NCI-H748 (cell line): ENCODE measurements around the gene ATP10B.
A peak's percentile ranks its signal among the peaks of the same experiment; 100 is the strongest.
"Not testable (repeated sequence)": the region's sequence is repeated elsewhere in the genome, so short reads cannot be mapped to it uniquely, and the experiment has no call there.

ENCODE experiments used
- DNase-seq: peaks from one replicate; lab custom pipeline; 2025; ENCODE audit not compliant: unreplicated experiment; lab: John Stamatoyannopoulos, UW

Gene ATP10B

GRCh38 chr5:160833806-160834205 is 18.2 kb downstream of the ATP10B start:
- DNase-seq, result no peak

DNA sequence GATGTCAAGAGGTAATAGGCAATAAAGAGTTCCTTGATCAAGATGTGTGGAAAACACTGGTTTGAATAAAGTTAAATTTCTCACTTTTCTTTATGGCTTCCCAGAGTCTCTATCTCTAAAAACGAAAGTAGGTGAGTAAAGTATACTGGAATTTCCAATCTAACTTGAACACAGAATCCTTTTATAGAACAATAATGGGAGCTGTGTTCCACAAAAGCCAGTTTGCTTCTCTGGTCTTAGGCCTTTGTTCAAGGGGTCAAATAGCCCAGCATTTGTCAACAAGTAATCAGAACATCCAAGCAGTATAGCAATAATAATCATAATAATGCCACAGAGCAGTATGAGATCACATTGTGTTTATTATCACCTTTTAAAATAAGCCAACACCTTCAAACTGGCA is 20.2 kb downstream of the ATP10B start:
- no peak for DNase-seq

DNA sequence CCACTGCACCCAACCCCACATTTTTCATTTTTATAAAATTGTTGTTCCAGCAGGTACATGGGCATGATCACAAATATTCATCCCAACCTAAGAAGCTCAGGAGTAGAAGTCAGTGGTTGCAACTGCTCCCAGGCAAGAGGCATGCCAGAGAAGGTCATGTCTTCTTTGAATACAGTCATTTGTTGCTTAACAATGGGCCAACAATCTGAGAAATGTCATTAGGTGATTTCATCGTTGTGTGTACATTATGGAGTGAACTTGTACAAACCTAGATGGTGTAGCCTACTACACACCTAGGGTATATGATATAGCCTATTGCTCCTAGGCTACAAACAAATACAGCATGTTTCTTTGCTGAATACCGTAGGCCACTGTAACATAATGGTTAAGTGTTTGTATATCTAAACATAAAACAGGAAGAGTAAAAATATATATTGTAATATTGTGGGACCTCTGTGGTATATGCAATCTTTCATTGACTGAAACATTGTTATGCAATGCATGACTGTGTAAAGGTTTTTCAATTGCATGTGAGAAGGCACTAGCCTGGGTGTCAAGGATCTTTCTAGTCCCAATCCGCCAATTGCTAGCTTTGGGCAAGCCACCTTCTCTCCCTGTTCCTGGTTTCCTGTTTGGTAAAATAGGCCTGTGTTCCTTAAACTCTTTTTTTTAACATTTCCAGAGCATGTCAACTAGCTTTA is 27.6 kb downstream of the ATP10B start:
- no peak for DNase-seq

- DNase-seq, result not testable (repeated sequence)
These were observed 39.0 kb downstream of the ATP10B start for GRCh38 chr5:160812996-160813395.

GRCh38 chr5:160805376-160805775 is 46.6 kb downstream of the ATP10B start:
- no peak for DNase-seq

DNA sequence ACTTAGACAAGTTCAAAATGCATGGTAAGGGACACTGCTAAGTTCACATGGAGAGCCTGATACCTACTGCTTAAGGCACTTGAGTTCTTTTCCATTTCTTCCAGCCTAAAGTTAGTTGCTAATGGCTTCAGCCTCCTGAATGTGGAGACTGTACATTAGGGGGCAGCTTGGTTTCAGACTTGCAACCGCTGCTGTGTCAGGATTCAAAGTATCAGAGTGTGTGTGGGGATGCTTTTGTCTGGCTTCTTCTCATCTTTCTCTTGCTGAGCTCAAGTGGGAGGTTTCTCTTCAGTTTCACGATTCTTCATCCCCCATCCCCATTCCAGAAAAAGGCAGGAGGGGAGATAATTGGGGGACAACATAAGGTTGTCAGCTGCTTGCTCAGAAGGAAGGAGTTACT is 49.4 kb downstream of the ATP10B start:
- DNase-seq, result peak; percentile 29

DNA sequence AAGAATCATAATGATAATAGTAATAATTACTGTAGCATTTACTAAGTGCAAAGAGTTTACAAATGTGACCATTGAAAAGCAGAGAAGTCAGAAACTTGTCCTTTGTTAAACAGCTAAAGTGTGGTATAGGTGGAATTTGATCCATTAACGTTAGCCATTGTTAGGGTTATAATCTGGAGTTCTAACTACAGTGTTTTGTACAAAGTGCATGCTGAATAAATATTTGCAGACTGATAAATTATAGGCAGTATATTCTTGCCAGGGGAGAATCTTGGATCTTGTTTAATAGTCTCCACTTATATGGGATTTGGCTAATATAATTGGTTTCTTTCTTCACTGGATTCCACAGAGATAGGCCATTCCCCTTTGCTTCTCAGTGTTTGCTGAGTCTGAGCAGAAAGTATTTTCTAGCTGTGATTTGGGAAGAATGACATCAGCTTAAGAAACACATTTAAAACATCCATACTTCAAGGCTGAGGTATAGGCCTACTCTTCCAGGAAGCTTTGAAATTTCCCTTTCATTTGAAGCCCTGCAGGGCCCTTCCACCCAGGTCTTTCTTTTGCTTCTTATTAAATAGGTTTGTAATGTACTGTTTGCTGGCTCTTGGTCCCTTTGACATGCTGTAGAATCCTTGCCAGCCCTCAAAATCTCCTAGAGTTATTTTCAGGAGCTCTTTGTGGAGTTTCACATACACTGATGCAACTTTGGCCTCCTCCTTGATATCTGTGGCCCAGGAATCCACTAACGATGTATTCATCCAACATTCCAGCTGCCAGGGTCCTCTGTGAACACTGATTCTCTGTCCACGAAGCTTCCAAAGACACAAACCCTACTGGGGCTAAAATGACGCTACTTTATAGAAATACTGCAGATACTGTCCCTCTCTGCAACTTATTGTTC is 51.4 kb downstream of the ATP10B start:
- DNase-seq, result peak; percentile 21

GRCh38 chr5:160799184-160799583 is 52.8 kb downstream of the ATP10B start:
- DNase-seq, result peak; percentile 20

GRCh38 chr5:160797020-160797419 is 55.0 kb downstream of the ATP10B start:
- DNase-seq, result no peak

DNA sequence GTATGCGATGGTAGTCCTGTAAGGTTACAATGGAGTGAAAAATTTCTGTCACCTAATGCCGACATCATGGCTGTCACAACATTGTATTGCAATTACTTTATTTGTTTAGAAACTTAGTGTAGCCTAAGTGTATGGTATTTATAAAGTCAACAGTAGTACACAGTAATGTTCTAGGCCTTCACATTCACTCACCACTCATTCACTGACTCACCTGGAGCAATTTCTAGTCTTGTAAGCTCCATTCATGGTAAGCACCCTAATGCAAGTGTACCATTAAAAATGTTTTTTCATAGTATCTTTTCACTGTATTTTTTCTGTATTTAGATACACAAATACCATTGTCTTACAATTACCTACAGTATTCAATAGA is 58.5 kb downstream of the ATP10B start:
- DNase-seq, result no peak

DNA sequence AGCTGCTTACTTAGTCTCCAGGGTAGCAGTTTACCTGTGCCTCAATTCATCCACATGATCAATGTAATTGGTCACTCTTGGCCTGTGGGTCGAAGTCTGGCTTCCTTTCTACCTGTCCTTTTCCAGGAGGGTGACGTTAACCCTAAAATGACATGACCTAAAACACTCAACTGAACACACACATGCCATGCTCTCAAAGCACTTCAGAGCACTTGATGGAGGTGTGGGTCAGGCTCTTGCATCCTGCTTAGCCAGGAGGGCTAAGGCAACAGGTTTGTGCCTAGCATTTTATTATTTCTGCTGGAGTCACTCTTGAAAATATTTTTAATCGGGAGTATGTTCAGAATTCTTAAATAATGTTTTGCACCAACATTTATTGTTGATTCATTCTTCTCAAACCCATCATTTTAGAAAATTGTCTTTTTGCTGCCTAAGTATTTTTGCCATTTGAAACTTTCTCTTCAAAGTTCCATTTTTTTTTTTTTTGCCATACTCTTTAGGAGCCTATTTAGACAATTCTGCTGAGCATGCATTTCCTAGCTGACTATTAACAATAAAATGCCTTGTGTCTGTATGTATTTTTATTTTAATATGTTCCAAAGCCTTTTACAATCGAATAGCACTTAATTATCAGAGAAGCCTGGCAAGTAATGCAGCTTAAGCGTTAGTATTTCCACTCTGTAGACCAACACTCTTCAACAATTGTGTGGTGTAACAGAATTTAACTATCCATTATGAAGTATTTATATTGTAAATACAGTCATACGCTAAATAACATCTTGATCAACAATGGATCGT is 59.1 kb downstream of the ATP10B start:
- DNase-seq, result no peak

DNA sequence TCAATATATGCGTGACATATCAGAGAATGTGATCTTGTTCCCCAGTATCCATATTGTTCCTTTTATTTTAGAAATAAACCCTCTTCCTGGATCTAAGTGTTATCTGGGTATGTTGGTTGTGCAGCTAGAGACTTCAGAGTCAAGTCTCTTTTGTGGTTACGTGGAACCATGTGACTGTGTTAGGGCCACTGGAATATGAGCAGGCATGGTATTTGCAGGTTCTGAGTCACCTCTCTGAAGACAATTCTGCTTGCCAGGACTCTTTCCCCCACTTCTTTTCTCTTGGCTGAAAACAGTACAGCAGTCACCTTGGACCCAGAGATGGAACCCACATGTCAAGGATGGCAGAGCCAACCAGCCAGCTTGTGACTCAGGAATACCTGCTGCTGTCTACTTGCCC is 59.7 kb downstream of the ATP10B start:
- no peak for DNase-seq

DNA sequence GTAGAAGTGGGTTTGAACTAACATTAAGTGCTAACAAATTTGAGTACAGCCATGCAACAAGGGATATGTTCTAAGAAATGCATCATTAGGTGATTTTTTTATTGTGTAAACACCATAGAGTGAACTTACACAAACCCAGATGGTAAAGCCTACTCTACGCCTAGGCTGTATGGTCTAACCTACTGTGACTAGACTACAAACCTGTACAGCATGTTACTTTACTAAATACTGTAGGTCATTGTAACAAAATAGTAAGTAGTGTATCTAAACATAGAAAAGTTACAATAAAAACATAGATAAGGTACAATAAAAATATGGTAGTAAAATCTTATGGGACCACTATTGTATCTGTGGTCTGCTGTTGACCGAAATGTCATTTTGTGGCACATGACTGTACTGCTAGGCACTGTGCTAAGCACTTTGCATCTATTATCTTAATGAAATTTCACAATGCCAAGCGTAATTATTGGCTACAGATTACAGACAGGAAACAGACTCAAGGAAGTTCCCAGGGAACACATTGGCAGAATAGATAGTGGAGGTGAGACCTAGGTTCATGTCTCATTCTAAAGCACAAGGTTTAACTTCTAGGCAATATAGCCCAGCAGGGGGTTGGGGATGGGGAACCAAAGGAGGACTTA is 62.7 kb downstream of the ATP10B start:
- no peak for DNase-seq

DNA sequence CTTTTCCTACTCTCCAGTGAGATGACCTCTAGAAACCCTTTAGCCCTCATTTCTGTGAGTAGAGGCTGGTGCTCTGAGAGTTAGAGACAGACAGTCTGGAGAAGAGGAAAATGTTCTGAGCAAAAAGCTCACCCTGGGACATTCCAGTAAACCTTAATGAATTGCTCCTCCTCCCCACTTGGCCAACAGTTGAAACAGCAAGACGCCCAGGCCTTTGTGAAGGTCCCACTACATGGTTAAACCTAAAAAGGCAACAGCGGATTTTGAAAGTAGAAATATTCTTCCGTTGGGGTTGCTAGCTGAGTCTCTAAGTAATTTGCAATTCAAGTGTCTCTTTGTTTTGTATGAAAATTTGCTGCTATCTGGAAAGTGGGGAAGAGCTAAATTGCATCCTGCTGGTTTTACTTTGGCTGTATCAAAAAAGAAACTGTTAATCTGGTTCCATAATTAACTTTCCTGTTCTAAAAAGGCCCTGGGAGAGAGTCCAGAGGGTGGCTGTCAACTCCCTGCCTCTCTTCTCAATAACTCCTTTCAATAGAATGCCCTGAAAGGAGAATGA is 63.8 kb downstream of the ATP10B start:
- no peak for DNase-seq

- DNase-seq, result peak; percentile 73
These were observed 64.8 kb downstream of the ATP10B start for GRCh38 chr5:160787240-160787639.

GRCh38 chr5:160774666-160775315 is 77.2 kb downstream of the ATP10B start:
- DNase-seq, result peak; percentile 20

DNA sequence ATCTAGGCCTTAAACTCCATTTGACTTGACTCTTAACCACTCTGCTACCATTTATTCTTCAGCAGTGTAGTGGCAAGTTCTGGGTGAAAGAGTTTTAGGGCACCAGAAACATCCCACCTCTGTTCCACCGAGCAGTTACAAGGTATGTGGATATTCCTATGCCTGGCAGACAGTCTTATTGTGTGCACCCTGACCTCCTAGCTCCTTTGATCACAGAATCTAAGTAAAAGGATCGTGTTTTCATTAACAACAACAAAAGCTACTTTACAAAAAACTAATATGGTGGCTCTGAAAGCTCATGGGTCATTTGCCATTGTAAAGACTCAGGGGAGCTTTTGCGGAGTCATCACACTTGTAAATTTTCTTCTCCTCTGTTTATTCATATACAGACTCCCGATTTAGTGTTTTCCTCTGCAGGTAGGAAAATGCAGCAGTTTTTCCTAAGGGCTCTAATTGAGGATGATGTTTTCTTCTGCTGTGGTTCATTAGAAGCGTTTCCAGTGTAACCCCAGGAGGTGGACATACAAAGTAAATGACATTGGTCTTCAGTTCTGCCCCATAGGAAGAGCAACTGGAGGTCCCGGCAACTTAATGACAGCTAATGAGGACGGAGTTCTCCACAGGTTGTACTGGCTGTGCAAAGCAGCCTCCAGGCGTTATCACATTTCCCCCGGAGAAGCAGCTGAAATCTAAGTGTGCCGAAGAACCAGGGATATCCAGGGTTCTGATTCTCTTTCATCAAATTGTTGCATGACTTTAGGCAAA is 78.2 kb downstream of the ATP10B start:
- DNase-seq, result peak; percentile 28

DNA sequence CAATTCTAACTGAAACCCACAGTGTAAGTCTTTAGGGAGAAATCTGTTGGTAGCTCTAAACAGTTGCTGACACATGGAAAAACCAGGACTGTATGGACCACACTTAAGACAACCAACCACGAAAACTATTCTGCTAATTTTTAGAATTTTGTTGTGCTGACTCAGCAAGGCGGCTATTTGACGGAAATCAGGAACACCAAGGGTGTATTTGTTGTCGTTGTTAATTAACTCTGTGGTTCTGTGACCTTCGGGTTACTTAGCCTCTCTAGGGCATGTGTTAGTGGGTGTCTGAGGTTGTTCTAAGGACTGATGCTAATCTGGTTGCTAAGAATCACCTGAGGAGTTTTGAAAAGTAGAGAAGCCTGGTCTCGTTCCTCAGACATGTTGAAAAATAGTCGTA is 79.2 kb downstream of the ATP10B start:
- no peak for DNase-seq

DNA sequence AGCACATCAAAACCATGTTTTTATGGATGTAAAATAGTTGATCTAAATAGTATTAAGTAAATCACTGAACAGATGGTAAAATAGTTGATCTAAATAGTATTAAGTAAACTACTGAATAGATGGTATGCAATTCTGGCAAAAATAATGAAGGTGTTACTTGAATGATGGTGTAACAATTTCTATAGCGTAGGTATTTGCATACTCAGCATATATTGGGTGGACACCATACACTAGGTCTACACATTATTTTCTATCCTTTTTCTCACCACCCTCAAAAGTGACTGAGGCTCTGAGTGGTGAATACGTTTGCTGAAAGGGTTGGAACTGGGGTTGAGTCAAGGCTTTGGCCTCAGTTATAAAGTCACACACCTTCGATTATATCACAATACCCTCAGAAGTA is 81.3 kb downstream of the ATP10B start:
- DNase-seq, result no peak

DNA sequence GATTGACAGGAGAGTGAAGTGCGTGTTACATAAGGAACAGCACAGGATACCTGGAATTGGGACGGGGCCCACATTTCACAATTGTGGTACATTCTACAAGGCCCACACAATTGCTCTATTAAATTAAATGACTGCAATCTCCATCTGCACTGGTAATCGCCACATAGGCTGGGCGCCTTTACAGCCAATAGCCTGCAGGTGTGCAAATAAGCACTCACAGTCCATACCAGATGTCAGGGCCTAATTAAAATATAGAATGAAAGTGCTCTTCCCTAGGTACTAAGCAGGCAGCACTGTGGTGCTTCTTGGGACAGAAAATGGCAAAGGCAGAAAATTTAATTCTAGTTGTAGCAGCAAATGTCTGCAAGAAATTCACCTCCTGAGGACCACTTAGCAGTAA is 82.7 kb downstream of the ATP10B start:
- DNase-seq, result peak; percentile 96
